SK-N-SH (cell line): ENCODE results near the gene SPSB4.

Experiments used
- RAD21 ChIP-seq: IDR thresholded peaks from 2 replicates; pipeline ENCODE4 v1.6.1; 2012; ENCODE audit warnings: mild to moderate bottlenecking, low read length
- TAF1 ChIP-seq: IDR thresholded peaks from 2 replicates; pipeline ENCODE4 v1.6.1; 2012; ENCODE audit warnings: low read depth, mild to moderate bottlenecking, low read length, moderate library complexity, borderline replicate concordance
- TF ChIP-seq, protein P1 (sequence below): fragments of 200-600 bp; sonication (generic); IDR thresholded peaks from 2 replicates; pipeline ENCODE4 v1.6.1; 2017; ENCODE audit warnings: antibody characterized with exemption, mild to moderate bottlenecking, moderate library complexity
- TF ChIP-seq, protein P2 (sequence below): IDR thresholded peaks from 2 replicates; pipeline ENCODE4 v1.6.1; 2012; ENCODE audit warnings: mild to moderate bottlenecking, low read depth, low read length, moderate library complexity

DNA sequence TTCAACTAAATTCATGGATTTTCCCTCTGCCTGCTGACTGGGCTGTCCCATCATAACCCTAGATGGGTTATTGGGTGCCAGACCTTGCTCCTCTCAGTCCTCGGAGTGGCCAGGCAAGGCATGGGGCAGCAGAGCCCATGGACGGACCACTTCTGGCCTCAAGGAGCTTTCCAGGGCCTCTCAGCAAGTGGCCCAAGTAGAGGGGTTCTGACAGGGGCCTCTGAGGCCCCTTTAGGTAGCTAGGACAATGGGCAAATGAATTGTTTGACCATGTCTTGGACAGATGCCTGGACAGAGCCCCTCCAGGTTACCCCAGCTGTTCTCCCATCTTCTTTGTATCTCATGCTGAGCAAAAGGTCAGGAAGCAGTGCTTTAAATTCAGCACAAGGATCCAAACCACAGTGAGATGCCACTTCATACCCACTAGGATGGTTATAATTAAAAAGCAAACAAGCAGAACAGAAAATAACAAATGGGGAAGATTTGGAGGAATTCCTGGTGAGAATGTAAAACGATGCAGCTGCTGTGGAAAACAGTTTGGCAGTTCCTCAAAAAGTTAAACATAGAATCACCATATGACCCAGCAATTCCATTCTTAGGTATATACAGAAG lies 61.6 kb downstream of the SPSB4 start:
- TF ChIP-seq, protein P1, sequence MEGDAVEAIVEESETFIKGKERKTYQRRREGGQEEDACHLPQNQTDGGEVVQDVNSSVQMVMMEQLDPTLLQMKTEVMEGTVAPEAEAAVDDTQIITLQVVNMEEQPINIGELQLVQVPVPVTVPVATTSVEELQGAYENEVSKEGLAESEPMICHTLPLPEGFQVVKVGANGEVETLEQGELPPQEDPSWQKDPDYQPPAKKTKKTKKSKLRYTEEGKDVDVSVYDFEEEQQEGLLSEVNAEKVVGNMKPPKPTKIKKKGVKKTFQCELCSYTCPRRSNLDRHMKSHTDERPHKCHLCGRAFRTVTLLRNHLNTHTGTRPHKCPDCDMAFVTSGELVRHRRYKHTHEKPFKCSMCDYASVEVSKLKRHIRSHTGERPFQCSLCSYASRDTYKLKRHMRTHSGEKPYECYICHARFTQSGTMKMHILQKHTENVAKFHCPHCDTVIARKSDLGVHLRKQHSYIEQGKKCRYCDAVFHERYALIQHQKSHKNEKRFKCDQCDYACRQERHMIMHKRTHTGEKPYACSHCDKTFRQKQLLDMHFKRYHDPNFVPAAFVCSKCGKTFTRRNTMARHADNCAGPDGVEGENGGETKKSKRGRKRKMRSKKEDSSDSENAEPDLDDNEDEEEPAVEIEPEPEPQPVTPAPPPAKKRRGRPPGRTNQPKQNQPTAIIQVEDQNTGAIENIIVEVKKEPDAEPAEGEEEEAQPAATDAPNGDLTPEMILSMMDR, result no peak
- TF ChIP-seq RAD21 (no peak), TAF1 (no peak)
- TF ChIP-seq, protein P2, sequence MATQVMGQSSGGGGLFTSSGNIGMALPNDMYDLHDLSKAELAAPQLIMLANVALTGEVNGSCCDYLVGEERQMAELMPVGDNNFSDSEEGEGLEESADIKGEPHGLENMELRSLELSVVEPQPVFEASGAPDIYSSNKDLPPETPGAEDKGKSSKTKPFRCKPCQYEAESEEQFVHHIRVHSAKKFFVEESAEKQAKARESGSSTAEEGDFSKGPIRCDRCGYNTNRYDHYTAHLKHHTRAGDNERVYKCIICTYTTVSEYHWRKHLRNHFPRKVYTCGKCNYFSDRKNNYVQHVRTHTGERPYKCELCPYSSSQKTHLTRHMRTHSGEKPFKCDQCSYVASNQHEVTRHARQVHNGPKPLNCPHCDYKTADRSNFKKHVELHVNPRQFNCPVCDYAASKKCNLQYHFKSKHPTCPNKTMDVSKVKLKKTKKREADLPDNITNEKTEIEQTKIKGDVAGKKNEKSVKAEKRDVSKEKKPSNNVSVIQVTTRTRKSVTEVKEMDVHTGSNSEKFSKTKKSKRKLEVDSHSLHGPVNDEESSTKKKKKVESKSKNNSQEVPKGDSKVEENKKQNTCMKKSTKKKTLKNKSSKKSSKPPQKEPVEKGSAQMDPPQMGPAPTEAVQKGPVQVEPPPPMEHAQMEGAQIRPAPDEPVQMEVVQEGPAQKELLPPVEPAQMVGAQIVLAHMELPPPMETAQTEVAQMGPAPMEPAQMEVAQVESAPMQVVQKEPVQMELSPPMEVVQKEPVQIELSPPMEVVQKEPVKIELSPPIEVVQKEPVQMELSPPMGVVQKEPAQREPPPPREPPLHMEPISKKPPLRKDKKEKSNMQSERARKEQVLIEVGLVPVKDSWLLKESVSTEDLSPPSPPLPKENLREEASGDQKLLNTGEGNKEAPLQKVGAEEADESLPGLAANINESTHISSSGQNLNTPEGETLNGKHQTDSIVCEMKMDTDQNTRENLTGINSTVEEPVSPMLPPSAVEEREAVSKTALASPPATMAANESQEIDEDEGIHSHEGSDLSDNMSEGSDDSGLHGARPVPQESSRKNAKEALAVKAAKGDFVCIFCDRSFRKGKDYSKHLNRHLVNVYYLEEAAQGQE, result no peak
